ENCODE data around the gene GRAMD4.

GRAMD4 gene

DNA sequence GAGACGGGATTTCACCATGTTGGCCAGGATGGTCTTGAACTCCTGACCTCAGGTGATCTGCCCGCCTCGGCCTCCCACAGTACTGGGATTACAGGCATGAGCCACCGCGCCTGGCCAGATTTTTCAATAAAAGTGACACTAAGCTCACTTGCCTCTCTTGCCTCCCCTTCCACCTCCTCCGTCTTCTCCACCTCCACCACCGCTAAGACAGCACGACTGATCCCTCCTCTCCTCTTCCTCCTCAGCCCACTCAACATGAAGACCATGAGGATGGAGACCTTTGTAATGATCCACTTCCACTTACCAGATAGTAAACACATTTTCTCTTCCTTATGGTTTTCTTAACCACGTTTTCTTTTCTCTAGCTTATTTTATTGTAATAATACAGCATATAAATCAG lies 103.7 kb downstream of the GRAMD4 start:
- no peak for DNase-seq (ENCODE audit: low read depth)
- H3K4me3 ChIP-seq (ENCODE audit: low read length) = no peak overlapping the region
- TF ChIP-seq, protein P1, sequence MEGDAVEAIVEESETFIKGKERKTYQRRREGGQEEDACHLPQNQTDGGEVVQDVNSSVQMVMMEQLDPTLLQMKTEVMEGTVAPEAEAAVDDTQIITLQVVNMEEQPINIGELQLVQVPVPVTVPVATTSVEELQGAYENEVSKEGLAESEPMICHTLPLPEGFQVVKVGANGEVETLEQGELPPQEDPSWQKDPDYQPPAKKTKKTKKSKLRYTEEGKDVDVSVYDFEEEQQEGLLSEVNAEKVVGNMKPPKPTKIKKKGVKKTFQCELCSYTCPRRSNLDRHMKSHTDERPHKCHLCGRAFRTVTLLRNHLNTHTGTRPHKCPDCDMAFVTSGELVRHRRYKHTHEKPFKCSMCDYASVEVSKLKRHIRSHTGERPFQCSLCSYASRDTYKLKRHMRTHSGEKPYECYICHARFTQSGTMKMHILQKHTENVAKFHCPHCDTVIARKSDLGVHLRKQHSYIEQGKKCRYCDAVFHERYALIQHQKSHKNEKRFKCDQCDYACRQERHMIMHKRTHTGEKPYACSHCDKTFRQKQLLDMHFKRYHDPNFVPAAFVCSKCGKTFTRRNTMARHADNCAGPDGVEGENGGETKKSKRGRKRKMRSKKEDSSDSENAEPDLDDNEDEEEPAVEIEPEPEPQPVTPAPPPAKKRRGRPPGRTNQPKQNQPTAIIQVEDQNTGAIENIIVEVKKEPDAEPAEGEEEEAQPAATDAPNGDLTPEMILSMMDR (conservative IDR thresholded peaks at IDR 0.05; ENCODE audit: low read depth, low read length) = no peak

DNA sequence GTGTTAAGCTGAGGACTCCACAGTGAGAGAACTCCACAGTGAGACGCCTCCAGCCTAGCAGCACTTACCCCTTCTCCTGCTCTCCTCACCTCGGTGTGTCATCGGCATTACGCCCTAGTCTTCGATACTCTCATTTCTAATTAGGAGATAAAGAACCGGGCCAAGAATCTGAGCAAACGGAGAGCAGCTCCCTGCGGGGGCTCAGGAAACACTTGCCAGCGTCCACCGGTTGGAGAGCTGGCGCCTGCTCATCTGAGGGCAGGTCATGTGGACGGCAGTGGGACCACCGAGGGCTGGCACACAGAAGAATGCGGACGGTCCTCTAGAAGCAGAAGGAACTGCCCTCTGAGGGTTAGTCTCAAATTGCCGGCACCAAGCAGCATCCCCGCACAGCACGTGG lies 104.9 kb downstream of the GRAMD4 start:
- TF ChIP-seq, protein P1 (conservative IDR thresholded peaks at IDR 0.05; ENCODE audit: low read depth, low read length) = no peak
- H3K4me3 ChIP-seq (ENCODE audit: low read length) = no peak overlapping the region
- no peak for DNase-seq (ENCODE audit: low read depth)

DNA sequence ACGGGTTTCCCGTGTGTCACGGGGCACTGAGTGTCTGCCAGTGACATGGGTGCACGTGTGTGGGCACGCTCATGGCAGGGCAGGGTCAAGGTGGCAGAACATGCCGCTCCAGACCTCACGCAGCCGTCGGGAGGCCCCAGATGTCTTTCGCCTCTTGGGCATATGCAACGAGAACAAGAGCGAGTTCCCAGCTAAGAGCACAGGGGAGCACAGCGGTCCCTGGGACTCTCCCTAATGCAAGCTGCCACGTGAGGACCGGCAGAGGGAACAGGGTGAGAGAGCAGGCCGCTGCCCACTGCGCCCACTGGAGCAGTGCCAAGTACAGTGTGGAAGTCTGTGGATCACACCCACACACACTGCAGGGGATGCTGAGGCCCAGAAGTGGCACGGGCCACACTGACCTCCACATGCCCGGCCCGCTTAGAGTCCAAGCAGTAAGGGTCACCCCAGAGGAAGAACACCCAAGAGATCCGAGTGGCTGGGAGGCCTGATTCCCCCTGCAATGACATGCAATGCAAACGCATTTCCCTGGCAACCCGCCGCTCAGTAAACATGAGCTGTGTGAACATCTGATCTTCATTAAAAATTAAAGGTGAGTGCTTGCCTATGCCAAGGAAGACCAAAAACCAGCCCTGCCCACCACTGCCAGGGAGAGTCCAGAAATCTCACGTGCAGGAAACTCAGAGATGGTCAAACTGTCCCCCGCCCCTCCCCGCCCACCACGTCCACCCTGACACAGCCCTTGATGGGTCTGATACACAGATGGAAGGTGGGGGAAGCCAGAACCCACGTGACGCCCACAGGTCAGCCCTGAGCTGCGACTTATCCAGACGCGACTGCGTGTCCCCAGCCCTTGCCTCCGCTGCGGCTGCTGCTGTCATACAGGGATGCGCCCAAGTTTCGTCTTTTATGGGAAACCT lies 106.1 kb downstream of the GRAMD4 start:
- TF ChIP-seq, protein P1 (conservative IDR thresholded peaks at IDR 0.05; ENCODE audit: low read depth, low read length) = no peak
- DNase-seq (ENCODE audit: low read depth) = no peak
- H3K4me3 ChIP-seq (ENCODE audit: low read length) = no peak overlapping the region

DNA sequence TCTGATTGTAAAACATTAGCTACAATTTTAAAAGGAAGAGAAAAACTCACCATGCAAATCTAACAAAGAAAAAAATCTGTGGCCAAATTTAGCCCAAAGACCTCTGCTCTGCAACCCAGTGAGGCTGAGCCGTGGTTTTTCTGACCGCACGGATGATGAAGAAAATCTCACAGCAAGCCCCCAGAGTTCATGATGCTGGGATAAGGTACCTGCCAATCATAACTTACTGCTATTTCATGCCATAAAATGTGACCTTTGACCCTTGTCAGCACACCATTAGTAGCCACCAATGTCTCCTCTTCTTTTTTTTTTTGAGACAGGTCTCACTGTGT lies 106.8 kb downstream of the GRAMD4 start:
- DNase-seq (ENCODE audit: low read depth) = no peak
- TF ChIP-seq, protein P1 (conservative IDR thresholded peaks at IDR 0.05; ENCODE audit: low read depth, low read length) = no peak
- H3K4me3 ChIP-seq (ENCODE audit: low read length) = no peak overlapping the region

DNA sequence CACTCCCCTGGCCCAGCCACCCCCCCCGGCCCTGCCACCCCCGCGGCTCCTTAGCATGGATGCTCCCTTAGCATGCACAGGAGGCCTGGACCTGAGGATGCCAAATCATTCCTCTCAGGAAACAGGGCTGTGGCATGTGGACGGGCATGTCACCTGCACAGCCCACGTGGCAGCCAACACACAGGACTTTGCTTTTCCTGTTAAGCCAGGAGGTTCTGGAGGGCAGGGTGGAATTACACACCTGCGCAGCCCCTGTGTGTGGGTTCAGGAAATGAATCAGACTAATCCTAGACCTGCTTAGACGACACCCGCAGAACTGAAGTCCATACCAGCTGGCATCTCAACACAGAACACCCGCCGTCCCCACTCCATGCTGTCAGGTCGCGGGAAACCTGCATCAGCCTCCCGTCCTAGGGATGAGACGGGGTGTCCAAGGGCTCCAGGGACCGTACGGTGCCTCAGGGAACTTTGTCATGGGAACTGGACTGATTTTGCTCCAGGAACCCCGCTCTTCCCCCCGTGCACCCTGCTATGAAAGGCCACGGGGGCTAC lies 107.7 kb downstream of the GRAMD4 start:
- DNase-seq (ENCODE audit: low read depth) = no peak
- TF ChIP-seq, protein P1 (conservative IDR thresholded peaks at IDR 0.05; ENCODE audit: low read depth, low read length) = no peak
- no peak overlapping the region for H3K4me3 ChIP-seq (ENCODE audit: low read length)

DNA sequence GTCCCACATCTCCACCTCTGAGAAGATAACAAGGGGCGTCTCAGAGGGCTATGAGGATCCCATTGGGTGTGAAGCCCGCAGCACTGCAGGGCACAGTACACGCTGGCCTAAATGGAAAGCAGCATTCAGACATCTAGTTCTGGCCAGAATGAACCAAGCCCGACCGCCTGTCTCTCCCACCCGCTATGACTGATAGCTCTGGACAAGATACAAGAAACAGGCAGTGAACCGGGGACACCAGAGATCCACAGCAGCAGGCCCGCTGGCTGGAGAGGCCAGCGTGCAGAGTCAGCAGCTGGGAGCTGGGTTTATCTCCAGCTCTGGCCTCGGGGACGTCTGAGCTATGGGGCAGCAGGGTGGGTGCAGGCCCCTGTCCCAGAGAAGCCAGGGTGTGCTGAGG lies 108.3 kb downstream of the GRAMD4 start:
- no peak for DNase-seq (ENCODE audit: low read depth)
- TF ChIP-seq, protein P1 (conservative IDR thresholded peaks at IDR 0.05; ENCODE audit: low read depth, low read length) = no peak
- H3K4me3 ChIP-seq (ENCODE audit: low read length) = no peak overlapping the region

All from retinal pigment epithelial cell (primary cell).